T1000 (cell line): ENCODE measurements around the gene COL20A1.
"Not testable (repeated sequence)": the region's sequence is repeated elsewhere in the genome, so short reads cannot be mapped to it uniquely, and the experiment has no call there.

Source experiments
- DNase-seq: peaks from one replicate; lab custom pipeline; 2025; ENCODE audit warnings: mixed read lengths; lab: John Stamatoyannopoulos, UW

The COL20A1 gene

DNA sequence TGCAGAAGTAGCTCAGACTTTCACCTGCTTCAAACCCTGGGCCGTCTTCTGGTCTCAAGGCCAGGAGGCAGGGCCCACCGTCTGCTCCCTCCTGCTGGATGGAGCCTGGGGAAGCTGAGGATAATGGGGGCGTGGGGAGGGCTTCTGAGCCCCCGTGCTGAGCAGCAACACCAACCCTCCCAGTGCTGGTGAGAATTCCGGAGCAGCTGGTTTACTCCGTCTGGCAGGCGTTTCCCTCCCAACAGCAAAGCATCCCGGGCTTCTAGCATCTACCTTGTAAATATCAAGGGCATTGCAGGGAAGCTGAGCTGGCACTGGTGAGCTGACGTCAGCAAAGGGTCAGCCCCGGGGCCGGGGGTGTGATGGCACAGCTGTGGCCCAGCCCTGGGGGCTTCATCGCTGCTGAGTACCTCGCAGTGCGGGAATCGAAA lies 85.0 kb downstream of the COL20A1 start:
- DNase-seq, result no peak

DNA sequence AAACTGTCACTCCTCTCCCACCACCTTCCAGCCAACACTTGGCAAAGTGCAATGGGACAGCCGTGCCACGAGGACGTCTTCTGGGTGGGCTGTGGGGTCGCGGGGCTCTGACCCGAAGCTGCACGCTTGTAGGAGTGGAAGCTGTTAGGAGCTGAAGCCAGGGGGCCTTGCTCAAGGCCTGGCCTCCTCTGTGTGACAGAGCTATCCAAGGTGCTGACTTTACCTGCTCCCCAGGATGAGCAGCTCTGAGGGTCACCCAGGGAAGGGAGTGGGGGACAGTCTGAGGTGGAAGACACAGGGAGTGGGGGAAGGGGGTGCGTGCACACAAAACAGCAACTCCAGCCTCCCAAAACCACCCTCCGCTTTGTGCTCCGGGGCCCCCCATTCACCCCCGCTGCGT lies 85.6 kb downstream of the COL20A1 start:
- DNase-seq, result no peak

DNA sequence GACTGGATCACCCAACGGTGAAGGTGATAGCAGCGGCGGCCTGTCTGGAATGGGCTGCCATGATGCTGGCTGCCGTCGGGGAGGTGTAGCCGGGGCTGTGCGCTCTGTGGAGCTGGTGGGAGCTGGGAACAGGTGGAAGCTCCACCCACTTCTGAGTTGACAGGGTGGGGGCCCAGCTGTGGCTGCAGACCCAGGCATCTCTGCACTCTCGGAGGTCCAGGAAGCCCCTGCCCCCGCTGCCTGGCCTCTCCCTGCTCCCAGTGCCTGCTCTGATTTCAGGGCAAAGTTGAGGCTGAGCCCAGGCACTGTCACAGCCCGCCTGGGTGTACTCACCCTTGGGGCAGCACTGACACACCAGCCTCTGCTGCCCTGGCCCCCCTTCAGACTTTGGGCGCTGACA lies 86.3 kb downstream of the COL20A1 start:
- no peak for DNase-seq

GRCh38 chr20:63379872-63380271 lies 86.9 kb downstream of the COL20A1 start:
- not testable (repeated sequence) for DNase-seq

GRCh38 chr20:63380346-63380870 lies 87.4 kb downstream of the COL20A1 start:
- no peak for DNase-seq

GRCh38 chr20:63381781-63382431 lies 88.9 kb downstream of the COL20A1 start:
- no peak for DNase-seq

DNA sequence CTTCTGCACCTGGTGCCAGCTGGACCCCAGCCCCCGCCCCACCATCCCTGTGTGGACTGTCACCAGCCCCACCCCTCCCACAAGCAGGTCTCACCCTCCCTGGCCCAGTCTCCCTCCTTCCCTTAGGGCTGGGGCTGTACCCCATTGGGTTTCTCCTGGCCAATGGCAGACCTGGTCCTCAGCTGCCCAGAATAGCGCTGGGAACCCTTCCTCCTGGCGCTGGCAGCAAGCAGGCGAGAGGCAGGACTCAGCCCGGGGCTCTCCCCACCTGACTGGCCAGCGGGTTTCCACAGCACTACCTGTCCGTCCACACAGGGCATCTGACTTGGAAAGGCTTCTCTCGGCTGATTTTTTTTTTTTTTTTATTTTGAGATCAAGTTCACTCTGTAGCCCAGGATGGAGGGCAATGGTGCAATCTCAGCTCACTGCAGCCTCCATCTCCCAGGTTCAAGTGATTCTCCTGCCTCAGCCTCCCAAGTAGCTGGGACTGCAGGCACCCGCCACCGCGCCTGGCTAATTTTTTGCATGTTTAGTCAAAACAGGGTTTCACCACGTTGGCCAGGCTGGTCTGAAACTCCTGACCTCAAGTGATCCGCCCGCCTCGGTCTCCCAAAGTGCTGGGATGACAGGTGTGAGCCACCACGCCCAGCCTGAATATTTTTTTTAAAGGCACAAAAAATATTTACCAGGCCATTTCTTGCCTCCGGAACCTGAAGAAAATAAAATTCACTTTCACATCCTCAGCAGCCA lies 89.7 kb downstream of the COL20A1 start:
- DNase-seq, result no peak

GRCh38 chr20:63383556-63383955 lies 90.6 kb downstream of the COL20A1 start:
- no peak for DNase-seq

DNA sequence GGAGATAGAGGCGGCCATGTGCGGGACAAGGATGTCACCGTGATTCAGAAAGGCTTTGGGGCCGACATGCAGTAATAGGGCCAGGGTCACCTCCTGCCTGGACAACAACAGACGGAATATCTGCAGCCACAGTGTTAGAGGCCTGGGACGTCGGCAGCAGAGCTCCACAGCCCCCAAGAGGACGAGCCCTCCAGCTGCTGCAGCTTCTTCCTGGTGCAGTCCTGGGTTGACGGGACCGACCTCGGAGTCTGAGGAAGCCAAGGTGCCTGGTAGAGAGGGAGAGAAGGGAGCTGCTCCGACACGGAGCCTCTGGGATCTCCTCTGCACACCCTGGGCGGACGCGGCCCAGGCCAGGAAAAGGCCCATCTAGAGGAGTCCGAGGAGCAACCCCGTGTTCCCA lies 91.3 kb downstream of the COL20A1 start:
- DNase-seq, result no peak
